H1 (cell line): ENCODE data around the gene FOXO1. TPM values are rescaled to one million over a fixed set of nuclear protein-coding genes. Genes with fewer than 3 reads are reported as not detected.

Source experiments
- BACH1 ChIP-seq: IDR thresholded peaks from 2 replicates; pipeline ENCODE4 v1.6.1; 2012; ENCODE audit warnings: low read length, improper control_type of control experiment
- POU5F1 ChIP-seq: IDR thresholded peaks from 2 replicates; pipeline ENCODE4 v1.6.1; 2011; ENCODE audit warnings: low read depth, mild to moderate bottlenecking, low read length, moderate library complexity
- TCF12 ChIP-seq: IDR thresholded peaks from 2 replicates; pipeline ENCODE4 v1.6.1; 2011; ENCODE audit warnings: low read depth, mild to moderate bottlenecking, low read length
- YY1 ChIP-seq: IDR thresholded peaks from 2 replicates; pipeline ENCODE4 v1.6.1; 2011; ENCODE audit warnings: low read depth, mild to moderate bottlenecking, low read length
- polyA plus RNA-seq, 7 experiments: library from polyadenylated mRNA; depleted of rRNA in 3 of 7; stranded (reverse) in 5 of 7; unstranded in 2 of 7; fragments of >200 nt in 5 of 7; fragments of 200-250 nt in 2 of 7; gene quantifications; 1 replicate in 5 of 7; 2 replicates in 1 of 7; 4 replicates in 1 of 7; pipeline versions ENCODE4 v1.2.1 to v1.2.3, GENCODE V29; 2011 to 2013; ENCODE audit warnings: missing spikeins in 2 of 7, mixed read lengths in 2 of 7
- total RNA-seq: library from RNA; stranded (reverse); fragmentation: NEBNext Ultra II Directional; extraction: Animal tissue kit (Norgen Biotek cat#: 25700); gene quantifications from 2 replicates; pipeline ENCODE4 v1.2.1, GENCODE V29; 2021

FOXO1 gene
- total and polyA plus RNA-seq, 2 of the 8 experiments (the other 6 are each of a cell fraction or from before 2014, with no cell fraction given), result 35.3 to 56.9 TPM

DNA sequence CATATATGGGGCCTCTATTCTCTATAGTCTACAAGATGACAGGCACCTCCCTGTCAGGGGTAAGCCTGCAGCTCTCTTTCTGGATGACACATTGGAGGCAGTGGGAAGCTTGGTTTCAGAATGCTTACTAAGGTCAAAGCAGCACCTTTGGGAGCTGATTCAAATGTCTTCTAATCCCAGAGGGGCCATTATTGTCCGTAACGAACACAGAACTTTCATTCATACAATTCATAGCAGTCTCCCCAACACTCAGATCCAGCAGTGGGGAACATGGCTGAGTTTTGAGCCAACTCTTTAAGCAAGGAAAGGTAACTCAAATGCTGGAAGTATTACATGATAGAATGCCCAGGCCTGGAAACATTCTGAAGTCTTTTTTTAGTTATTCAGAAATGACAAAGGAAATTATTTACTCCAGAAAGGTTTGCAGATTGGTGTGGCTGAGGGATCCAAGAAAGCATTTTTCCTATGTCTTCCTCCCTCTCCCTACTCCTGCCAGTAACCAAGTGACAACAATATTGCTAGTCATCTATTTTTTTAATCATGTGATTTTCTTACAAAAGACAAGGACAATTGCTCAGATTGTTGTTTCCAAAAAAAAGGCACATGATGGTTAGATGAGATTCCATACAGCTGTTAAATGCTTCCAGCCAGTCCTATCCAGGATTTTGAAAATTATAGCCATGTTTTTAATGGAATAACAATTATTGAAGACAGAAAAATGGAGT, 118.7 kb downstream of the FOXO1 start (continued):
- TF ChIP-seq BACH1, result no peak
- no peak for TF ChIP-seq TCF12
- no peak for TF ChIP-seq YY1
- no peak for TF ChIP-seq POU5F1
